ENCODE measurements around the gene ADAM22.

DNA sequence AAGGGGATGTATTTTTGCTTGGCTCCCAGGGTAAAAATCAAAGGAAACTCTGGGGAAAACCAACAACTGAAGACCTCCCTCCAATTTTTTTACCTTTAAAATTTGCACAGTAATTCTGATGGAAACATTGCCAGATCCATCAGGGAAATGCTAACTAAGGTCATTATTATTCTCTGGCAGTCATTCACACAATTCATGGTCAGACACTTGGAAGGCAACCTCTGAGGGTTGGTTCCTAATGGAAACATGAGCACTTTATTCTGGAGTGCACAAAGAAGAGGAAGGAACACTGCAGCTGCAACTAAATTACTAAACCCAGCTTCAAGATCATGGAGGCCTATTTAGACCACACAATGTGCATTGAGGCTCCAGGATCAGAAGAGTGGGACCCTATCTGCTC is 251.6 kb downstream of the ADAM22 start:
- TF ChIP-seq, protein P1, sequence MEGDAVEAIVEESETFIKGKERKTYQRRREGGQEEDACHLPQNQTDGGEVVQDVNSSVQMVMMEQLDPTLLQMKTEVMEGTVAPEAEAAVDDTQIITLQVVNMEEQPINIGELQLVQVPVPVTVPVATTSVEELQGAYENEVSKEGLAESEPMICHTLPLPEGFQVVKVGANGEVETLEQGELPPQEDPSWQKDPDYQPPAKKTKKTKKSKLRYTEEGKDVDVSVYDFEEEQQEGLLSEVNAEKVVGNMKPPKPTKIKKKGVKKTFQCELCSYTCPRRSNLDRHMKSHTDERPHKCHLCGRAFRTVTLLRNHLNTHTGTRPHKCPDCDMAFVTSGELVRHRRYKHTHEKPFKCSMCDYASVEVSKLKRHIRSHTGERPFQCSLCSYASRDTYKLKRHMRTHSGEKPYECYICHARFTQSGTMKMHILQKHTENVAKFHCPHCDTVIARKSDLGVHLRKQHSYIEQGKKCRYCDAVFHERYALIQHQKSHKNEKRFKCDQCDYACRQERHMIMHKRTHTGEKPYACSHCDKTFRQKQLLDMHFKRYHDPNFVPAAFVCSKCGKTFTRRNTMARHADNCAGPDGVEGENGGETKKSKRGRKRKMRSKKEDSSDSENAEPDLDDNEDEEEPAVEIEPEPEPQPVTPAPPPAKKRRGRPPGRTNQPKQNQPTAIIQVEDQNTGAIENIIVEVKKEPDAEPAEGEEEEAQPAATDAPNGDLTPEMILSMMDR (IDR thresholded peaks at IDR 0.05), result no peak
- TF ChIP-seq POLR2A (IDR thresholded peaks at IDR 0.05), result no peak
- TF ChIP-seq POLR2AphosphoS5 (IDR thresholded peaks at IDR 0.05), result no peak
- TF ChIP-seq EP300 (IDR thresholded peaks at IDR 0.05), result no peak
